B cell (primary cell): ENCODE measurements around the gene MX1. TPM values are rescaled to one million over a fixed set of nuclear protein-coding genes. Genes with fewer than 3 reads are reported as not detected.

Experiments
- ATAC-seq: fragments of 200-7000 bp; cut with Tn5 transposase; one replicate; pipeline ENCODE4 v1.10.0; 2021; ENCODE audit warnings: low read depth, mild to moderate bottlenecking, moderate number of reproducible peaks, moderate library complexity
- CTCF ChIA-PET: fragments of 350-600 bp; sonication (Branson Sonifier 250); formaldehyde crosslinking; loops from one replicate; lab custom pipeline; 2021; ENCODE audit warnings: antibody characterized with exemption, inconsistent platforms; lab: Charles Lee
- POLR2A ChIA-PET: fragments of 350-600 bp; sonication (Branson Sonifier 250); formaldehyde crosslinking; loops from one replicate; lab custom pipeline; 2021; ENCODE audit warnings: antibody characterized with exemption; lab: Charles Lee
- DNase-seq: peaks from one replicate; pipeline ENCODE4 v3.0.0; 2013
- H2AFZ ChIP-seq: 2 replicates; pipeline ENCODE4 v1.6.1; 2012; ENCODE audit warnings: mild to moderate bottlenecking, low read depth, low read length; ENCODE audit not compliant: insufficient read depth, poor library complexity, severe bottlenecking
- H3K27ac ChIP-seq, 2 donors: 1 replicate in 1 of 2; 2 replicates in 1 of 2; pipeline ENCODE4 v1.5.1; 2012 to 2013; ENCODE audit warnings: low read length in 2 of 2, mild to moderate bottlenecking in 2 of 2, moderate library complexity in 1 of 2
- H3K27me3 ChIP-seq, 4 experiments: fragments of 200-600 bp in 1 of 4; sonication (generic) in 1 of 4; replicated peaks in 1 of 4; 1 replicate in 2 of 4; 2 replicates in 2 of 4; pipeline versions ENCODE4 v1.6.1 to v1.7.0; 2013 to 2016; ENCODE audit warnings: low read length in 3 of 4, mild to moderate bottlenecking in 2 of 4, mixed read lengths in 1 of 4, moderate library complexity in 1 of 4; ENCODE audit not compliant: insufficient read depth in 4 of 4, control insufficient read depth in 3 of 4; ENCODE audit errors: control extremely low read depth in 1 of 4
- H3K36me3 ChIP-seq, 2 experiments: replicated peaks in 1 of 2; 1 replicate in 1 of 2; 2 replicates in 1 of 2; pipeline versions ENCODE4 v1.6.1 to v1.7.1; 2013; ENCODE audit warnings: low read length in 1 of 2; ENCODE audit not compliant: insufficient read depth in 2 of 2, control insufficient read depth in 1 of 2; ENCODE audit errors: control extremely low read depth in 1 of 2, extremely low read depth in 1 of 2
- H3K4me1 ChIP-seq, 2 donors: fragments of 200-600 bp in 1 of 2; sonication (generic) in 1 of 2; 1 replicate in 1 of 2; 2 replicates in 1 of 2; pipeline versions ENCODE4 v1.5.1 to v1.6.1; 2013 to 2017; ENCODE audit warnings: low read length in 2 of 2; ENCODE audit not compliant: control insufficient read depth in 2 of 2, insufficient read depth in 2 of 2
- H3K4me2 ChIP-seq: replicated peaks from 2 replicates; pipeline ENCODE3; 2012; ENCODE audit warnings: mild to moderate bottlenecking, low read depth, low read length; ENCODE audit not compliant: poor library complexity, severe bottlenecking
- H3K4me3 ChIP-seq, 5 experiments: fragments of 200-600 bp in 1 of 5; sonication (generic) in 1 of 5; 1 replicate in 3 of 5; 2 replicates in 2 of 5; pipeline versions ENCODE4 v1.5.1 to v1.7.0; 2011 to 2016; ENCODE audit warnings: low read length in 4 of 5, mild to moderate bottlenecking in 4 of 5, low read depth in 2 of 5, control low read depth in 1 of 5, moderate library complexity in 1 of 5; ENCODE audit not compliant: insufficient read depth in 1 of 5; ENCODE audit errors: control extremely low read depth in 1 of 5, extremely low read depth in 1 of 5
- H3K79me2 ChIP-seq: fragments of 200-600 bp; sonication (generic); one replicate; pipeline ENCODE4 v1.6.0; 2016; ENCODE audit warnings: low read length; ENCODE audit not compliant: control insufficient read depth, insufficient read depth
- H3K9ac ChIP-seq: fragments of 200-600 bp; sonication (generic); 2 replicates; pipeline ENCODE4 v1.6.1; 2017; ENCODE audit warnings: mild to moderate bottlenecking, low read length, moderate library complexity
- H3K9me3 ChIP-seq, 3 donors: one replicate each; pipeline versions ENCODE4 v1.6.1 to v1.7.1; 2013; ENCODE audit warnings: low read length in 2 of 3; ENCODE audit not compliant: control insufficient read depth in 2 of 3, insufficient read depth in 1 of 3; ENCODE audit errors: control extremely low read depth in 1 of 3
- H4K20me1 ChIP-seq: 2 replicates; pipeline ENCODE4 v1.6.0; 2012; ENCODE audit warnings: mild to moderate bottlenecking, low read length; ENCODE audit not compliant: insufficient read depth, control insufficient read depth, poor library complexity, severe bottlenecking
- H3K27ac Mint-ChIP-seq: one replicate; pipeline ENCODE4 v1.8.0; 2021; ENCODE audit warnings: mixed read lengths
- H3K27me3 Mint-ChIP-seq: one replicate; pipeline ENCODE4 v1.8.0; 2021; ENCODE audit warnings: mixed read lengths
- H3K4me1 Mint-ChIP-seq: one replicate; pipeline ENCODE4 v1.8.0; 2021; ENCODE audit warnings: mixed read lengths
- H3K4me3 Mint-ChIP-seq: one replicate; pipeline ENCODE4 v1.8.0; 2021; ENCODE audit warnings: mixed read lengths
- H3K9me3 Mint-ChIP-seq: one replicate; pipeline ENCODE4 v1.8.0; 2022; ENCODE audit warnings: mixed read lengths; ENCODE audit not compliant: insufficient read depth
- EZH2 ChIP-seq: IDR thresholded peaks from 2 replicates; pipeline ENCODE4 v1.6.1; 2012; ENCODE audit warnings: borderline replicate concordance, low read depth, mild to moderate bottlenecking, moderate library complexity, low read length; ENCODE audit not compliant: insufficient read depth, poor library complexity, severe bottlenecking
- WGBS: methylation state at CpG from one replicate; pipeline ENCODE4 v1.1.5; 2013; ENCODE audit warnings: missing lambda C conversion rate; ENCODE audit not compliant: insufficient coverage; 5-methylcytosine and 5-hydroxymethylcytosine counted together
- intact Hi-C: fragments of 100-400 bp; cut with micrococcal nuclease; formaldehyde crosslinking; loops from one replicate; pipeline ENCODE4 v1.10.0; 2022
- polyA plus RNA-seq: library from polyadenylated mRNA; depleted of rRNA; stranded (reverse); fragments of >200 nt; gene quantifications from 2 replicates; pipeline ENCODE4 v1.2.3, GENCODE V29; 2012
- total RNA-seq, 2 donors: library from RNA; stranded (reverse); fragments of 120-200 nt in 1 of 2; gene quantifications; 1 replicate in 1 of 2; 2 replicates in 1 of 2; pipeline versions ENCODE4 v1.2.3 to v1.2.4, GENCODE V29; 2013 to 2022
- TF ChIP-seq, protein P1 (sequence below): fragments of 200-600 bp; IDR thresholded peaks from one replicate; pipeline ENCODE4 v1.8.0; 2022; ENCODE audit warnings: antibody characterized with exemption, mild to moderate bottlenecking

Gene MX1
- total and polyA plus RNA-seq, 2 donors (not counting 1 experiment from before 2014, with no cell fraction given), result 57.6 to 62.9 TPM

DNA sequence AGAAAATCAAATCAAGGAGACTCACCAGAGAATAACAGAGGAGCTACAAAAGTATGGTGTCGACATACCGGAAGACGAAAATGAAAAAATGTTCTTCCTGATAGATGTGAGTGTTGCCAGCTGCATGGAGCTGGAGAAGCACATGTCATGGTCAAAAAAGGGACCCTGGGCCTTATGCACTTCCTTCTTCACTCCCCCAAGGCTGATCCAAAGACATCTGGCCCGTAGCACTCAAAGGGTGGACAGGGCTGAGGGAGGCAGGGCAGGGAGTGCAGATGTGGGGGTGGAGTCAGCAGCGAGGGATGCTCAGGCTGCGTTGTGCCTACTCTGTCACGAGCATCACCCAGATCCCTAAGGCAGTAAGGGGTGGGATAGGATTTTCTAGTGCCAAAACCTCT is 19.4 kb downstream of the MX1 start:
- Histone ChIP-seq H3K27me3 (no peaks in the 10 kb centered on the region), H4K20me1 (no peaks in the 10 kb centered on the region), H3K4me1 (no peaks in the 10 kb centered on the region), H2AFZ (no peak overlapping the region), H3K4me2 (no peak overlapping the region), H3K9ac (no peak overlapping the region), H3K4me3 (no peak overlapping the region), H3K9me3 (no peaks in the 10 kb centered on the region), H3K27ac (no peak overlapping the region), H3K36me3 (peaks cover 0 to 93% of the 10 kb centered on the region in 2 experiments), H3K79me2 (no peaks in the 10 kb centered on the region)
- Mint-ChIP-seq H3K4me1 (no peaks in the 10 kb centered on the region), H3K9me3 (no peaks in the 10 kb centered on the region), H3K27ac (no peak overlapping the region), H3K4me3 (no peak overlapping the region), H3K27me3 (no peaks in the 10 kb centered on the region)
- intact Hi-C loops, result no loop called here
- ATAC-seq (no peak), DNase-seq (no peak)
- 90% methylated on average over 4 of the region's 7 CpGs for WGBS
- ChIA-PET POLR2A (no interaction called here), CTCF (interaction anchor here (2.9 kb wide), 1 partner anchor 162 kb away, joined by 8 read pairs; no protein-coding TSS in a partner anchor)
- TF ChIP-seq, protein P1, sequence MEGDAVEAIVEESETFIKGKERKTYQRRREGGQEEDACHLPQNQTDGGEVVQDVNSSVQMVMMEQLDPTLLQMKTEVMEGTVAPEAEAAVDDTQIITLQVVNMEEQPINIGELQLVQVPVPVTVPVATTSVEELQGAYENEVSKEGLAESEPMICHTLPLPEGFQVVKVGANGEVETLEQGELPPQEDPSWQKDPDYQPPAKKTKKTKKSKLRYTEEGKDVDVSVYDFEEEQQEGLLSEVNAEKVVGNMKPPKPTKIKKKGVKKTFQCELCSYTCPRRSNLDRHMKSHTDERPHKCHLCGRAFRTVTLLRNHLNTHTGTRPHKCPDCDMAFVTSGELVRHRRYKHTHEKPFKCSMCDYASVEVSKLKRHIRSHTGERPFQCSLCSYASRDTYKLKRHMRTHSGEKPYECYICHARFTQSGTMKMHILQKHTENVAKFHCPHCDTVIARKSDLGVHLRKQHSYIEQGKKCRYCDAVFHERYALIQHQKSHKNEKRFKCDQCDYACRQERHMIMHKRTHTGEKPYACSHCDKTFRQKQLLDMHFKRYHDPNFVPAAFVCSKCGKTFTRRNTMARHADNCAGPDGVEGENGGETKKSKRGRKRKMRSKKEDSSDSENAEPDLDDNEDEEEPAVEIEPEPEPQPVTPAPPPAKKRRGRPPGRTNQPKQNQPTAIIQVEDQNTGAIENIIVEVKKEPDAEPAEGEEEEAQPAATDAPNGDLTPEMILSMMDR, result no peak
- TF ChIP-seq EZH2, result no peak

DNA sequence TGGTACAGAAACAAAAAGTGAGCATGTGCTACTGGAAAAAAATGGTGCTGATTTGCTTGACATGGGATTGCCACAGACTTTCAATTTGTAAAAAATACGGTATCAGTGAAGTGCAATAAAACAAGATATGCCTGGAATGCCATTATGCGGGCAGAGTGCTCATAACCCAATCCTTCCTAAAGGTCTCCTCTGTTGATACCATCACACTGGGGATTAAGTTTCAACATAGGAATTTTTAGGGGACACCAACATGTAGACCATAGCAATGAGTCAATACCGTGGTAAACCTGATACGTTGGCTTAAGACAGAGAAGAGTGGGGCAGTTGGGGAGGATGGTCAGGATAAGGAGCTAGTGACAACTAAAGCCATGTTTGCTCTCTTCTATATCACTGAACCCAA is 20.5 kb downstream of the MX1 start:
- intact Hi-C loops, result no loop called here
- ChIA-PET POLR2A (no interaction called here), CTCF (interaction anchor here (1.6 kb wide), 1 partner anchor 163 kb away, joined by 5 read pairs; no protein-coding TSS in a partner anchor)
- no CpG with 5 or more reads among the region's 4 CpGs for WGBS
- no peak overlapping the region for H3K4me3 Mint-ChIP-seq
- no peaks in the 10 kb centered on the region for H3K27me3 Mint-ChIP-seq
- no peaks in the 10 kb centered on the region for H3K4me1 ChIP-seq
- H2AFZ ChIP-seq, result no peak overlapping the region
- no peak overlapping the region for H3K27ac Mint-ChIP-seq
- ATAC-seq, result no peak
- no peaks in the 10 kb centered on the region for H3K9me3 ChIP-seq
- peaks cover 0 to 85% of the 10 kb centered on the region in 2 experiments for H3K36me3 ChIP-seq
- H3K27ac ChIP-seq, result no peak overlapping the region
- DNase-seq, result no peak
- no peaks in the 10 kb centered on the region for H3K27me3 ChIP-seq
- no peak overlapping the region for H3K9ac ChIP-seq
- H3K4me2 ChIP-seq, result no peak overlapping the region
- no peak for TF ChIP-seq EZH2
- TF ChIP-seq, protein P1, result no peak
- H3K4me3 ChIP-seq, result no peak overlapping the region
- H3K79me2 ChIP-seq, result no peaks in the 10 kb centered on the region
- no peaks in the 10 kb centered on the region for H3K9me3 Mint-ChIP-seq
- no peaks in the 10 kb centered on the region for H4K20me1 ChIP-seq
- H3K4me1 Mint-ChIP-seq, result peaks cover 1% of the 10 kb centered on the region
